Fibroblast of lung (primary cell): ENCODE data around the gene SFTA2.

ENCODE experiments used
- EZH2 ChIP-seq: IDR thresholded peaks from 2 replicates; pipeline ENCODE4 v1.5.1; 2012; ENCODE audit warnings: low read length, control low read depth, mild to moderate bottlenecking; ENCODE audit errors: missing control alignments
- TF ChIP-seq, protein P1 (sequence below), 2 donors: IDR thresholded peaks in 1 of 2; conservative IDR thresholded peaks in 1 of 2; 1 replicate in 1 of 2; 2 replicates in 1 of 2; pipeline ENCODE4 v1.5.1; 2011 to 2012; ENCODE audit warnings: low read length in 2 of 2, control low read depth in 1 of 2, inconsistent platforms in 1 of 2, low read depth in 1 of 2, mild to moderate bottlenecking in 1 of 2

DNA sequence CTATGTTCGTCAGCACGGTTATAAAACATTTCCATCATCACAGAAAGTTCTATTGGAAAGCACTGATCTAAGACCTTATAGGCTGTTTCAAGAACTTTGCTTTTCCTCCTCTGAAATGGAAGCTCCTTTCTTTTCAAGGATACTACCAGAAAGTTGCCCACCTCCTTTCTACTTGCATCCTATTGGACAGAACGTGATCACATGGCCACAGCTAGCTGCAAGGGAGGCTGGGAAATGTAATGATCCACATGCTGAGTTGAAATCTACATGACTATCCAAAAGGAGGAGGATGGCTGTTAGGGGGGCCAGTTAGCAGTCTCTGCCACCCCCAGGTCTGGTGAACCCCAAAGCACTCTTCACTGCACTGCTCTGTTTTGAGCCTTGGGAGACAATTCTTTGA lies 3.3 kb downstream of the SFTA2 start:
- TF ChIP-seq, protein P1, sequence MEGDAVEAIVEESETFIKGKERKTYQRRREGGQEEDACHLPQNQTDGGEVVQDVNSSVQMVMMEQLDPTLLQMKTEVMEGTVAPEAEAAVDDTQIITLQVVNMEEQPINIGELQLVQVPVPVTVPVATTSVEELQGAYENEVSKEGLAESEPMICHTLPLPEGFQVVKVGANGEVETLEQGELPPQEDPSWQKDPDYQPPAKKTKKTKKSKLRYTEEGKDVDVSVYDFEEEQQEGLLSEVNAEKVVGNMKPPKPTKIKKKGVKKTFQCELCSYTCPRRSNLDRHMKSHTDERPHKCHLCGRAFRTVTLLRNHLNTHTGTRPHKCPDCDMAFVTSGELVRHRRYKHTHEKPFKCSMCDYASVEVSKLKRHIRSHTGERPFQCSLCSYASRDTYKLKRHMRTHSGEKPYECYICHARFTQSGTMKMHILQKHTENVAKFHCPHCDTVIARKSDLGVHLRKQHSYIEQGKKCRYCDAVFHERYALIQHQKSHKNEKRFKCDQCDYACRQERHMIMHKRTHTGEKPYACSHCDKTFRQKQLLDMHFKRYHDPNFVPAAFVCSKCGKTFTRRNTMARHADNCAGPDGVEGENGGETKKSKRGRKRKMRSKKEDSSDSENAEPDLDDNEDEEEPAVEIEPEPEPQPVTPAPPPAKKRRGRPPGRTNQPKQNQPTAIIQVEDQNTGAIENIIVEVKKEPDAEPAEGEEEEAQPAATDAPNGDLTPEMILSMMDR (conservative IDR thresholded peaks at IDR 0.05 in 1 of 2, IDR thresholded peaks at IDR 0.05 in 1 of 2; ENCODE audit: low read depth in 1 of 2, low read length in 2 of 2), result no peak
- no peak for TF ChIP-seq EZH2
